Measurements from ENCODE around the gene DNAH14. TPM values are rescaled to one million over a fixed set of nuclear protein-coding genes. Genes with fewer than 3 reads are reported as not detected.

DNAH14 gene
- total RNA-seq, 1 experiment from 2014 or later, result 39.7 TPM

DNA sequence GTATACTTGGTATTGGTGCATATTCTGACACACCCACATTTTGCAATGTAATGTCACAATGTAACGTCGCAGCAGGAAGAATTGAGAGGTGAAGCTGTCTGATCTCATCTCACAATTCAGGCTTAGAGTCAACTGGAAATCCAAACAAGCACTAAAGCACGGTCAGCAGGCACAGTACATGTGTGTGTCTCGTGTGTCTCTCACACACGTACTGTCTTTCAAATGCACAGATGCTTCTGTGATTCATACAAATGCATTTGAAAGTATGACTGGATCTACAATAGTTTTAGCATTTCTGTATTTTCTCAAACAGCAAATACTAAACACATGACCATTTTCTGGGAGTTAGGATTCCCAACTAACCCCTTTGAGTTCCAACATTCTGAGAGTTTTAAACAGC lies 471.5 kb downstream of the DNAH14 start:
- no CpG with 5 or more reads among the region's 5 CpGs for WGBS (ENCODE audit: extremely low coverage, insufficient read length, low lambda C conversion rate)

More for the DNA sequence above, 471.5 kb downstream of the DNAH14 start:
- H4K20me1 ChIP-seq (ENCODE audit: control insufficient read depth, insufficient read depth, insufficient read length), result no peaks in the 10 kb centered on the region
- no peaks in the 10 kb centered on the region for H3K4me1 ChIP-seq (ENCODE audit: insufficient read depth, low read length)
- H3K27ac Mint-ChIP-seq, result no peak overlapping the region
- no peak overlapping the region for H2BK120ac ChIP-seq (ENCODE audit: low read depth, low read length, poor library complexity, severe bottlenecking)
- H3K56ac ChIP-seq (ENCODE audit: insufficient read length, low read depth, low read length), result no peak overlapping the region
- H3K79me1 ChIP-seq (ENCODE audit: insufficient read depth, low read depth, low read length, poor library complexity, severe bottlenecking), result no peaks in the 10 kb centered on the region
- no peak overlapping the region for H3K4me3 Mint-ChIP-seq
- H3K9ac ChIP-seq (ENCODE audit: extremely low read depth, insufficient read length, low read length), result no peak overlapping the region
- H4K8ac ChIP-seq (replicated peaks; ENCODE audit: insufficient read length, low read depth, low read length), result no peak overlapping the region
- no peak overlapping the region for H3K27ac ChIP-seq (ENCODE audit: insufficient read length, low read depth, low read length)
- no peak overlapping the region for H4K5ac ChIP-seq (ENCODE audit: insufficient read length, low read depth, low read length)
- no peak overlapping the region for H2BK12ac ChIP-seq (ENCODE audit: insufficient read length, low read depth, low read length)
- H3T11ph ChIP-seq (ENCODE audit: low read length), result no peak overlapping the region
- H2AFZ ChIP-seq (ENCODE audit: low read length), result no peak overlapping the region
- no peak overlapping the region for H3K23ac ChIP-seq (ENCODE audit: insufficient read length, low read depth, low read length)
- H3K27me3 Mint-ChIP-seq (ENCODE audit: low read depth), result no peaks in the 10 kb centered on the region
- H2BK20ac ChIP-seq (ENCODE audit: low read depth, low read length, poor library complexity, severe bottlenecking), result no peak overlapping the region
- H3K79me2 ChIP-seq (ENCODE audit: insufficient read depth, low read length), result no peaks in the 10 kb centered on the region
- no peaks in the 10 kb centered on the region for H3K9me3 ChIP-seq (ENCODE audit: control insufficient read depth, low read depth, low read length)
- no peak overlapping the region for H2BK5ac ChIP-seq (ENCODE audit: insufficient read length, low read length)
- H3K4me2 ChIP-seq (ENCODE audit: insufficient read depth, insufficient read length, low read length), result no peak overlapping the region
- peaks cover 8 to 53% (median 45%) of the 10 kb centered on the region in 3 experiments for H3K36me3 Mint-ChIP-seq (ENCODE audit: insufficient read depth in 1 of 3, low read depth in 3 of 3)
- no peak for DNase-seq
- no peaks in the 10 kb centered on the region for H3K4me1 Mint-ChIP-seq
- H3K9me3 Mint-ChIP-seq, result no peaks in the 10 kb centered on the region
- no peaks in the 10 kb centered on the region for H3K27me3 ChIP-seq (ENCODE audit: insufficient read depth, low read length)
- TF ChIP-seq, protein P1, sequence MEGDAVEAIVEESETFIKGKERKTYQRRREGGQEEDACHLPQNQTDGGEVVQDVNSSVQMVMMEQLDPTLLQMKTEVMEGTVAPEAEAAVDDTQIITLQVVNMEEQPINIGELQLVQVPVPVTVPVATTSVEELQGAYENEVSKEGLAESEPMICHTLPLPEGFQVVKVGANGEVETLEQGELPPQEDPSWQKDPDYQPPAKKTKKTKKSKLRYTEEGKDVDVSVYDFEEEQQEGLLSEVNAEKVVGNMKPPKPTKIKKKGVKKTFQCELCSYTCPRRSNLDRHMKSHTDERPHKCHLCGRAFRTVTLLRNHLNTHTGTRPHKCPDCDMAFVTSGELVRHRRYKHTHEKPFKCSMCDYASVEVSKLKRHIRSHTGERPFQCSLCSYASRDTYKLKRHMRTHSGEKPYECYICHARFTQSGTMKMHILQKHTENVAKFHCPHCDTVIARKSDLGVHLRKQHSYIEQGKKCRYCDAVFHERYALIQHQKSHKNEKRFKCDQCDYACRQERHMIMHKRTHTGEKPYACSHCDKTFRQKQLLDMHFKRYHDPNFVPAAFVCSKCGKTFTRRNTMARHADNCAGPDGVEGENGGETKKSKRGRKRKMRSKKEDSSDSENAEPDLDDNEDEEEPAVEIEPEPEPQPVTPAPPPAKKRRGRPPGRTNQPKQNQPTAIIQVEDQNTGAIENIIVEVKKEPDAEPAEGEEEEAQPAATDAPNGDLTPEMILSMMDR (conservative IDR thresholded peaks at IDR 0.05), result no peak
- H2BK15ac ChIP-seq (ENCODE audit: low read depth, low read length), result no peak overlapping the region
- H2AK5ac ChIP-seq (ENCODE audit: insufficient read length, low read length), result no peak overlapping the region
- H3K18ac ChIP-seq (ENCODE audit: insufficient read length, low read depth, low read length), result no peak overlapping the region
- no peaks in the 10 kb centered on the region for H3K23me2 ChIP-seq (ENCODE audit: insufficient read length, low read depth, low read length, poor library complexity, severe bottlenecking)
- H4K91ac ChIP-seq (ENCODE audit: insufficient read length, low read depth, low read length), result no peak overlapping the region
- H3K14ac ChIP-seq (ENCODE audit: insufficient read depth, low read length), result no peak overlapping the region
- no peak overlapping the region for H3K4ac ChIP-seq (ENCODE audit: low read depth, low read length)
